Parathyroid adenoma (tissue), 2 donors: ENCODE measurements around the gene LYPD5.

Experiments
- H2AFZ ChIP-seq: fragments of 300-600 bp; sonication (generic); one replicate; pipeline ENCODE4 v1.7.0; 2017; ENCODE audit warnings: antibody characterized with exemption, mild to moderate bottlenecking
- H3K27ac ChIP-seq: fragments of 300-600 bp; sonication (generic); one replicate; pipeline ENCODE4 v1.7.0; 2017
- H3K27me3 ChIP-seq: fragments of 300-600 bp; sonication (generic); one replicate; pipeline ENCODE4 v1.7.0; 2017; ENCODE audit warnings: low read length; ENCODE audit not compliant: control insufficient read depth, insufficient read depth
- H3K36me3 ChIP-seq: fragments of 300-600 bp; sonication (generic); one replicate; pipeline ENCODE4 v1.7.0; 2017; ENCODE audit warnings: low read length; ENCODE audit not compliant: control insufficient read depth, insufficient read depth
- H3K4me1 ChIP-seq: fragments of 300-600 bp; sonication (generic); one replicate; pipeline ENCODE4 v1.7.0; 2017; ENCODE audit warnings: control low read depth
- H3K4me2 ChIP-seq: fragments of 300-600 bp; sonication (generic); one replicate; pipeline ENCODE4 v1.7.0; 2017; ENCODE audit warnings: low read length
- H3K4me3 ChIP-seq: fragments of 300-600 bp; sonication (generic); one replicate; pipeline ENCODE4 v1.7.0; 2017; ENCODE audit warnings: low read depth, low read length
- H3K79me2 ChIP-seq: fragments of 300-600 bp; sonication (generic); one replicate; pipeline ENCODE4 v1.7.0; 2017; ENCODE audit warnings: control low read depth
- H3K9ac ChIP-seq: fragments of 300-600 bp; sonication (generic); one replicate; pipeline ENCODE4 v1.7.0; 2017; ENCODE audit warnings: mild to moderate bottlenecking
- H3K9me3 ChIP-seq: fragments of 300-600 bp; sonication (generic); one replicate; pipeline ENCODE4 v1.7.0; 2017; ENCODE audit warnings: low read length; ENCODE audit not compliant: control insufficient read depth
- CTCF ChIP-seq: fragments of 300-600 bp; sonication (generic); IDR thresholded peaks from one replicate; pipeline ENCODE4 v1.7.0; 2017; ENCODE audit warnings: antibody characterized with exemption, mild to moderate bottlenecking
- donor health status: primary hyperparathyroidism.

Gene LYPD5

GRCh38 chr19:43752287-43752875 lies 49.9 kb downstream of the LYPD5 start:
- Histone ChIP-seq H3K4me1 (no peaks in the 10 kb centered on the region), H3K36me3 (no peaks in the 10 kb centered on the region), H2AFZ (no peak overlapping the region), H3K4me3 (no peak overlapping the region), H3K9ac (no peak overlapping the region), H3K4me2 (no peak overlapping the region), H3K27ac (no peak overlapping the region), H3K9me3 (no peaks in the 10 kb centered on the region), H3K27me3 (no peaks in the 10 kb centered on the region), H3K79me2 (no peaks in the 10 kb centered on the region)
- no peak for TF ChIP-seq CTCF

GRCh38 chr19:43751466-43752220 lies 50.6 kb downstream of the LYPD5 start:
- Histone ChIP-seq H3K9ac (no peak overlapping the region), H3K4me2 (no peak overlapping the region), H3K4me3 (no peak overlapping the region), H2AFZ (no peak overlapping the region), H3K4me1 (no peaks in the 10 kb centered on the region), H3K79me2 (no peaks in the 10 kb centered on the region), H3K27ac (no peak overlapping the region), H3K27me3 (no peaks in the 10 kb centered on the region), H3K36me3 (no peaks in the 10 kb centered on the region), H3K9me3 (no peaks in the 10 kb centered on the region)
- no peak for TF ChIP-seq CTCF

DNA sequence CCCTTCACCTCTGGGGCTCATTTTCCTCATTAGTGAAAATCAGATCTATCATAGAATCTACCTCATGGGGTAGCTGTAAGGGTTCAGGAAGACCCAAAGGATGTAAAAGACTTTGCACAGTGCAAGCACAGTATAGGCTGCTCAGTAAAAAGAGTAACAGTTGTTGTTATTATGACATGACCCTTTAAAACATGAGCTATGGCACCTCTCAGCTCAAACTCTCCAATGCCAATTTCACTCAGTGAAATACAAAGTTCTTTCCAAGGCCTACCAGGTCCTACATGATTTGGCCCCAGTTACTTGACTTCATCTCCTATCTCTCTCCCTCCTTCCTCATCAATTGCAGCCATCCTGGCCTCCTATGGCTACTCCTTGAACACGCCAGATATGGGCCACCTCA lies 52.3 kb downstream of the LYPD5 start:
- Histone ChIP-seq H3K27ac (no peak overlapping the region), H3K9me3 (no peaks in the 10 kb centered on the region), H3K9ac (no peak overlapping the region), H3K4me1 (no peaks in the 10 kb centered on the region), H3K36me3 (no peaks in the 10 kb centered on the region), H2AFZ (no peak overlapping the region), H3K27me3 (no peaks in the 10 kb centered on the region), H3K79me2 (no peaks in the 10 kb centered on the region), H3K4me2 (no peak overlapping the region), H3K4me3 (no peak overlapping the region)
- no peak for TF ChIP-seq CTCF

DNA sequence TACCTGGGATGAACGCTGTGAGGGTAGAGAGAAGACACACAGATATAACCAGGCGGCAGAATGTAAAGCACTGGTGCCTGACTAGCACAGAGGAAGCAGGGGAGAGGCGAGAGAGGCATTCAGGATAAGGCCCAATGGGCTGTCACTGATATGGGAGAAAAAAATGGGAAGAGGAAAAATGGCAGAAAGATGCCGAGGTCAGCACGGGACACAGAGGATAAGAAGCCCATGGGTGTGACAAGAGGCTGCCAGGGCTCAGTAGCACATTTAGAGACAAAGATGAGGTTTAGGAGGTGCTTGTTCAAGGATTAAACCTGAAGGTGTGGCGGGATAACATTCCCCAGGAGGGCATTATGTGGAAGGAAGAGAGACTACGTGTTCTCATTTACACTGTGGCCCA lies 53.1 kb downstream of the LYPD5 start:
- Histone ChIP-seq H3K4me3 (no peak overlapping the region), H3K79me2 (no peaks in the 10 kb centered on the region), H3K4me1 (no peaks in the 10 kb centered on the region), H3K9me3 (no peaks in the 10 kb centered on the region), H3K27ac (no peak overlapping the region), H3K4me2 (no peak overlapping the region), H3K27me3 (no peaks in the 10 kb centered on the region), H2AFZ (no peak overlapping the region), H3K9ac (no peak overlapping the region), H3K36me3 (no peaks in the 10 kb centered on the region)
- no peak for TF ChIP-seq CTCF

GRCh38 chr19:43748685-43749084 lies 53.6 kb downstream of the LYPD5 start:
- Histone ChIP-seq H3K4me1 (no peaks in the 10 kb centered on the region), H3K27ac (no peak overlapping the region), H3K36me3 (no peaks in the 10 kb centered on the region), H3K27me3 (no peaks in the 10 kb centered on the region), H3K79me2 (no peaks in the 10 kb centered on the region), H2AFZ (no peak overlapping the region), H3K9ac (no peak overlapping the region), H3K4me2 (no peak overlapping the region), H3K9me3 (no peaks in the 10 kb centered on the region), H3K4me3 (no peak overlapping the region)
- TF ChIP-seq CTCF, result no peak
